GM20000 (cell line): ENCODE results near the gene LILRB2.
"Not testable (repeated sequence)": the region's sequence is repeated elsewhere in the genome, so short reads cannot be mapped to it uniquely, and the experiment has no call there.

ENCODE experiments used
- DNase-seq: peaks from one replicate; pipeline ENCODE4 v3.0.0; 2012; ENCODE audit warnings: low spot score
- CTCF ChIP-seq: IDR thresholded peaks from 2 replicates; pipeline ENCODE4 v1.5.1; 2012; ENCODE audit warnings: mild to moderate bottlenecking, control low read depth; ENCODE audit errors: extremely low read depth, missing control alignments

The LILRB2 gene

GRCh38 chr19:54282686-54283470 lies 2.0 kb upstream of the LILRB2 start:
- TF ChIP-seq CTCF: no peak

GRCh38 chr19:54281729-54282075 lies 792 bp upstream of the LILRB2 start:
- not testable (repeated sequence) for DNase-seq

More at GRCh38 chr19:54282686-54283470, 2.0 kb upstream of the LILRB2 start:
- no peak for DNase-seq

GRCh38 chr19:54280441-54280840 lies 469 bp downstream of the LILRB2 start:
- DNase-seq: not testable (repeated sequence)

GRCh38 chr19:54280025-54280424 lies 885 bp downstream of the LILRB2 start:
- DNase-seq: not testable (repeated sequence)

- DNase-seq: no peak
- no peak for TF ChIP-seq CTCF
Observed at GRCh38 chr19:54279406-54279962, 1.4 kb downstream of the LILRB2 start.

- not testable (repeated sequence) for DNase-seq
Observed at GRCh38 chr19:54278571-54279195, 2.2 kb downstream of the LILRB2 start.

- not testable (repeated sequence) for DNase-seq
Observed at GRCh38 chr19:54278056-54278455, 2.9 kb downstream of the LILRB2 start.

GRCh38 chr19:54277111-54277615 lies 3.7 kb downstream of the LILRB2 start:
- DNase-seq: not testable (repeated sequence)

GRCh38 chr19:54275951-54276350 lies 5.0 kb downstream of the LILRB2 start:
- DNase-seq: no peak
- TF ChIP-seq CTCF: no peak

GRCh38 chr19:54274516-54274915 lies 6.4 kb downstream of the LILRB2 start:
- not testable (repeated sequence) for DNase-seq

- DNase-seq: no peak
- TF ChIP-seq CTCF: no peak
Observed at GRCh38 chr19:54273821-54274220, 7.1 kb downstream of the LILRB2 start.

GRCh38 chr19:54272181-54272580 lies 8.7 kb downstream of the LILRB2 start:
- not testable (repeated sequence) for DNase-seq

- not testable (repeated sequence) for DNase-seq
Observed at GRCh38 chr19:54271587-54271986, 9.3 kb downstream of the LILRB2 start.
